MCF 10A (cell line): ENCODE measurements around the gene CLIP4. TPM values are rescaled to one million over a fixed set of nuclear protein-coding genes. Genes with fewer than 3 reads are reported as not detected.

Experiments
- BruUV-seq: library from RNA; stranded (reverse); fragments of 400-500 nt; replicated peaks from 2 replicates; lab custom pipeline; 2021; lab: Mats Ljungman, UMichigan
- CTCF ChIA-PET: fragments of 300-600 bp; sonication (Branson Sonifier 250); formaldehyde crosslinking; extraction: SDS; loops from one replicate; lab custom pipeline; 2021; ENCODE audit warnings: antibody characterized with exemption, inconsistent platforms; lab: Yijun Ruan, JAX
- POLR2A ChIA-PET: fragments of 300-600, 350-650 bp; sonication (Branson Sonifier 250); formaldehyde crosslinking; extraction: SDS; loops from one replicate; lab custom pipeline; 2020; ENCODE audit warnings: antibody characterized with exemption, inconsistent platforms; lab: Yijun Ruan, JAX
- DNase-seq: peaks from one replicate; pipeline ENCODE4 v3.0.0-alpha.2; 2018; ENCODE audit not compliant: unreplicated experiment
- H3K27ac Mint-ChIP-seq: one replicate; pipeline ENCODE4 v1.8.0; 2022; ENCODE audit warnings: mild to moderate bottlenecking, low read depth, mixed read lengths; ENCODE audit not compliant: unreplicated experiment
- H3K27me3 Mint-ChIP-seq: one replicate; pipeline ENCODE4 v1.8.0; 2022; ENCODE audit warnings: mixed read lengths; ENCODE audit not compliant: insufficient read depth, unreplicated experiment
- H3K36me3 Mint-ChIP-seq: one replicate; pipeline ENCODE4 v1.8.0; 2022; ENCODE audit warnings: mild to moderate bottlenecking, moderate library complexity, mixed read lengths; ENCODE audit not compliant: insufficient read depth, unreplicated experiment
- H3K4me1 Mint-ChIP-seq: one replicate; pipeline ENCODE4 v1.8.0; 2022; ENCODE audit warnings: mixed read lengths; ENCODE audit not compliant: insufficient read depth, unreplicated experiment
- H3K4me3 Mint-ChIP-seq: one replicate; pipeline ENCODE4 v1.8.0; 2022; ENCODE audit warnings: mild to moderate bottlenecking, moderate library complexity, mixed read lengths; ENCODE audit not compliant: unreplicated experiment
- H3K9me3 Mint-ChIP-seq: one replicate; pipeline ENCODE4 v1.8.0; 2022; ENCODE audit warnings: mixed read lengths; ENCODE audit not compliant: unreplicated experiment
- CTCF ChIP-seq: fragments of 200-600 bp; IDR thresholded peaks from one replicate; pipeline ENCODE4 v1.8.0; 2022; ENCODE audit warnings: antibody characterized with exemption, mild to moderate bottlenecking; ENCODE audit not compliant: unreplicated experiment
- intact Hi-C: fragments of 100-400 bp; cut with micrococcal nuclease; formaldehyde crosslinking; loops from 2 replicates; pipeline ENCODE4 v1.14.1; 2022
- total RNA-seq: library from RNA; stranded (reverse); gene quantifications from 2 replicates; pipeline ENCODE4 v1.2.3, GENCODE V29; 2022

Gene CLIP4
- total RNA-seq, 1 experiment from 2014 or later, result 77.8 TPM

- no peak overlapping the region for H3K27ac Mint-ChIP-seq
- H3K27me3 Mint-ChIP-seq, result peaks cover 48% of the 10 kb centered on the region
- POLR2A ChIA-PET, result no interaction called here
Measured at GRCh38 chr2:29226375-29226774, 111.2 kb downstream of the CLIP4 start.

DNA sequence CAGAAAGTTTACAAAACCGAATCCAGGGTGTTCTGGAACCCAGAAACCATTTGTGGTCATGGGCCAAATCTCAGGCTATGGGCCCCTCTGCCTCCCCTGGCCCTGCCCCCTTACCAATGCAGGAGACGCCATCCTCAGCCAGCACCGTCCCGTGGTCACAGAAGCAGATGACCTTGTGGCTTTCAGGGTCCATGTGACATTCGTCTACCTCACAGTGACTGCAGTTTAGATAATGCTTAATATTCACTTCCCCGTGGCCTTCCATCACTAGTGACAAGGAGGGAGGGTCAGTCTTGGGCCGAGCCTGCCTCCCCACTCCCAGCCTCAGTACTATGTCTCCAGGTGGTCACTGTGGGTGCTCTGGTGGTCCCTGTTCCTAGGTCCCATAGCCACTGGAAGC lies 111.6 kb downstream of the CLIP4 start:
- intact Hi-C loops, result no loop called here
- H3K27ac Mint-ChIP-seq, result no peak overlapping the region
- no peak for TF ChIP-seq CTCF

More at GRCh38 chr2:29226375-29226774, 111.2 kb downstream of the CLIP4 start:
- no peak overlapping the region for H3K4me3 Mint-ChIP-seq
- no peaks in the 10 kb centered on the region for H3K9me3 Mint-ChIP-seq
- CTCF ChIA-PET, result interaction anchor here (0.6 to 0.7 kb wide), 3 partner anchors 50 to 771 kb away, joined by 3 to 4 read pairs (median 3); no protein-coding TSS in a partner anchor
- H3K36me3 Mint-ChIP-seq, result peaks cover 13% of the 10 kb centered on the region
- TF ChIP-seq CTCF, result no peak
- intact Hi-C loops, result no loop called here
- peaks cover 33% of the 10 kb centered on the region for H3K4me1 Mint-ChIP-seq
- no TSS peak for BruUV-seq
- DNase-seq, result no peak

DNA sequence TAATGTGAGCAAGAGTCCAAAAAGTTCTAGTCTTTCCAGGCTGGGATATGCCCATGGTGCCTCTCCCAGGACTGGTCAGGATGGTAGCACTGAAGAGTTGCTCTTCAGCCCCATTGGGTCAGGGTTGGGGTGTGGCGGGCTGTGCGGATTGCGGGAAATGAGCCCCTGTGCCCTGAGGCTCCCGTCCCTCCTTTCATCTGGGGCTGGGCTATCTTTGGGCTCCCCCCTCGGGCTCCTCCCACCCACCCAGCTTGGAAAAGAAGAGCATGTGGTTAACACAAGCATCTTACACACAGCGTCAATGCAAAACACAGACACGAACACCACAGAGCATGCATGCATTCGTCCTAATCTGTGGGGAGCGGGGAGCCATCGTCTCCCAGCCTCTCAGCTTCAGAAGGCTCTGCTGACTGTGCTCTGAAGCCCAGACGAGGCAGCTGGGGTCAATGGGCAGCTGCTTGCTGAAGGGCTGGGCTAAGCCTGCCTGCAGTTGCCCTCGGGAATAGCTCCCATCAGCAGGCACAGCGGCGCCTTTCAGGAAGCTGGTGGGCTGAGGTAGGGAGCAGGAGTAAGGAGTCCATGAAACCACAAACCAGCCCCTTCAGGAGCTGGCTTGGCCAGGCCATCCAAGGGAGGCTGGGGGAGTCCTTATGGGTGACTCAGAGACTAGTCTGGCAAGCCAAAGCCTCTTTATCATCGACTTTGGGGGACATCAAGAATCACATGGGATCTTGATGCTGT lies 112.9 kb downstream of the CLIP4 start:
- Mint-ChIP-seq H3K36me3 (peaks cover 13% of the 10 kb centered on the region), H3K9me3 (no peaks in the 10 kb centered on the region), H3K4me1 (peaks cover 22% of the 10 kb centered on the region), H3K27ac (no peak overlapping the region), H3K27me3 (peaks cover 52% of the 10 kb centered on the region), H3K4me3 (no peak overlapping the region)
- ChIA-PET CTCF (interaction anchor here (0.6 to 0.7 kb wide), 3 partner anchors 41 to 571 kb away, joined by 3 read pairs; no protein-coding TSS in a partner anchor), POLR2A (no interaction called here)
- BruUV-seq, result no TSS peak
- TF ChIP-seq CTCF, result no peak
- no peak for DNase-seq
- intact Hi-C loops, result no loop called here

More for the DNA sequence above, 111.6 kb downstream of the CLIP4 start:
- Mint-ChIP-seq H3K27me3 (peaks cover 48% of the 10 kb centered on the region), H3K4me3 (no peak overlapping the region), H3K9me3 (no peaks in the 10 kb centered on the region), H3K36me3 (peaks cover 13% of the 10 kb centered on the region), H3K4me1 (peaks cover 33% of the 10 kb centered on the region)
- ChIA-PET CTCF (interaction anchor here (0.6 kb wide), 1 partner anchor 265 kb away, joined by 3 read pairs; no protein-coding TSS in a partner anchor), POLR2A (no interaction called here)
- DNase-seq, result no peak
- BruUV-seq, result no TSS peak

- ChIA-PET POLR2A (no interaction called here), CTCF (no interaction called here)
- H3K36me3 Mint-ChIP-seq, result peaks cover 8% of the 10 kb centered on the region
- no peak for DNase-seq
- no peak for TF ChIP-seq CTCF
- H3K27ac Mint-ChIP-seq, result no peak overlapping the region
- intact Hi-C loops, result no loop called here
- no peaks in the 10 kb centered on the region for H3K9me3 Mint-ChIP-seq
- no TSS peak for BruUV-seq
- peaks cover 13% of the 10 kb centered on the region for H3K4me1 Mint-ChIP-seq
- peaks cover 60% of the 10 kb centered on the region for H3K27me3 Mint-ChIP-seq
- H3K4me3 Mint-ChIP-seq, result no peak overlapping the region
Measured at GRCh38 chr2:29228947-29229346, 113.7 kb downstream of the CLIP4 start.
